Thoracic aorta (tissue), 2 donors: ENCODE data around the gene HSD17B8. TPM values are rescaled to one million over a fixed set of nuclear protein-coding genes. Genes with fewer than 3 reads are reported as not detected.
A peak's percentile ranks its signal among the peaks of the same experiment; 100 is the strongest.

Experiments
- ATAC-seq: fragments of 150-250 bp; one replicate; pipeline ENCODE4 v1.8.0; 2017; ENCODE audit warnings: low read depth; ENCODE audit not compliant: insufficient number of reproducible peaks, low FRiP score
- DNase-seq: peaks from one replicate; pipeline ENCODE4 v3.0.0-alpha.2; 2020; ENCODE audit warnings: low spot score
- H3K27ac ChIP-seq, 2 donors: fragments of 200-600 bp; sonication (generic); 1 replicate in 1 of 2; 2 replicates in 1 of 2; pipeline ENCODE4 v1.5.1; 2016; ENCODE audit warnings: mild to moderate bottlenecking in 2 of 2, moderate library complexity in 2 of 2
- H3K27me3 ChIP-seq: fragments of 200-600 bp; sonication (generic); replicated peaks from 2 replicates; pipeline ENCODE4 v1.6.0; 2016; ENCODE audit warnings: mild to moderate bottlenecking; ENCODE audit not compliant: insufficient read depth
- H3K36me3 ChIP-seq: fragments of 200-600 bp; sonication (generic); one replicate; pipeline ENCODE4 v1.5.1; 2016
- H3K4me1 ChIP-seq, 2 donors: fragments of 200-600 bp; sonication (generic); 1 replicate in 1 of 2; 2 replicates in 1 of 2; pipeline versions ENCODE4 v1.5.1 to v1.6.0; 2016; ENCODE audit warnings: low read depth in 2 of 2, mild to moderate bottlenecking in 1 of 2; ENCODE audit not compliant: control insufficient read depth in 1 of 2
- H3K4me3 ChIP-seq: fragments of 200-600 bp; sonication (generic); 2 replicates; pipeline ENCODE4 v1.5.1; 2016; ENCODE audit warnings: mild to moderate bottlenecking
- H3K9me3 ChIP-seq: fragments of 200-600 bp; sonication (generic); 2 replicates; pipeline ENCODE4 v1.5.1; 2016
- CTCF ChIP-seq: fragments of 200-600 bp; sonication (generic); IDR thresholded peaks from one replicate; pipeline ENCODE4 v1.5.1; 2019; ENCODE audit warnings: antibody characterized with exemption
- total RNA-seq, 2 donors: library from RNA; depleted of rRNA; stranded (reverse); fragments of >200 nt; gene quantifications; one replicate each; pipeline versions ENCODE4 v1.1.0 to v1.2.3, GENCODE V29; 2016

The HSD17B8 gene
- total RNA-seq, 2 donors from 2014 or later = 4.0 to 15.0 TPM

GRCh38 chr6:33248932-33249731 lies 44.7 kb downstream of the HSD17B8 start:
- ATAC-seq = peak; percentile 98
- DNase-seq = peak; percentile 94
- no peak for TF ChIP-seq CTCF
- Histone ChIP-seq H3K4me1 (peaks cover 12 to 25% of the 10 kb centered on the region in 2 donors), H3K27me3 (peaks cover 8% of the 10 kb centered on the region), H3K9me3 (no peaks in the 10 kb centered on the region), H3K27ac (peak overlapping the region; percentile 94 to 95), H3K4me3 (peak overlapping the region; percentile 71), H3K36me3 (peaks cover 10% of the 10 kb centered on the region)

GRCh38 chr6:33249732-33250630 lies 45.5 kb downstream of the HSD17B8 start:
- ATAC-seq = no peak
- DNase-seq = no peak
- peak overlapping the region; percentile 94 to 95 for H3K27ac ChIP-seq
- H3K4me3 ChIP-seq = peak overlapping the region; percentile 71
- H3K9me3 ChIP-seq = no peaks in the 10 kb centered on the region
- TF ChIP-seq CTCF = no peak
- H3K27me3 ChIP-seq = peaks cover 6% of the 10 kb centered on the region
- peaks cover 12 to 25% of the 10 kb centered on the region in 2 donors for H3K4me1 ChIP-seq
- peaks cover 10% of the 10 kb centered on the region for H3K36me3 ChIP-seq

- ATAC-seq = no peak
- Histone ChIP-seq H3K4me1 (peaks cover 12 to 25% of the 10 kb centered on the region in 2 donors), H3K36me3 (peaks cover 10% of the 10 kb centered on the region), H3K27ac (peak overlapping the region; percentile 94 to 95), H3K9me3 (no peaks in the 10 kb centered on the region), H3K27me3 (no peaks in the 10 kb centered on the region), H3K4me3 (peak overlapping the region; percentile 71)
- DNase-seq = no peak
- no peak for TF ChIP-seq CTCF
Observed at GRCh38 chr6:33250731-33251130, 46.3 kb downstream of the HSD17B8 start.

- Histone ChIP-seq H3K27ac (no peak overlapping the region), H3K4me1 (peaks cover 12 to 25% of the 10 kb centered on the region in 2 donors), H3K4me3 (no peak overlapping the region), H3K27me3 (no peaks in the 10 kb centered on the region), H3K36me3 (peaks cover 10% of the 10 kb centered on the region), H3K9me3 (no peaks in the 10 kb centered on the region)
- DNase-seq (no peak), ATAC-seq (no peak)
- no peak for TF ChIP-seq CTCF
Observed at GRCh38 chr6:33251395-33252012, 47.0 kb downstream of the HSD17B8 start.
